H1 (cell line): Measurements from ENCODE around the gene RER1. TPM values are rescaled to one million over a fixed set of nuclear protein-coding genes. Genes with fewer than 3 reads are reported as not detected.

ENCODE experiments used
- CTCF ChIA-PET: fragments of 300-600 bp; sonication (Branson Sonifier 250); formaldehyde crosslinking; loops from one replicate; lab custom pipeline; 2021; ENCODE audit not compliant: partially characterized antibody; lab: Charles Lee
- POLR2A ChIA-PET: fragments of 300-600 bp; sonication (Branson Sonifier 250); formaldehyde crosslinking; loops from one replicate; lab custom pipeline; 2021; ENCODE audit warnings: inconsistent platforms; ENCODE audit not compliant: partially characterized antibody; lab: Charles Lee
- DNase-seq, 2 experiments: peaks; one replicate each; pipeline versions ENCODE4 v3.0.0 to v3.0.0-alpha.2; 2010 to 2022; ENCODE audit warnings: low spot score in 2 of 2, low read depth in 1 of 2, mixed read lengths in 1 of 2
- FAIRE-seq: peaks from 2 replicates; lab custom pipeline; 2011; peaks lifted over from hg19 to GRCh38; lab: Jason Lieb, UNC
- H2AFZ ChIP-seq: 2 replicates; pipeline ENCODE4 v1.8.1; 2012; ENCODE audit warnings: low read length, inconsistent platforms
- H2AK5ac ChIP-seq: 2 replicates; pipeline ENCODE4 v1.6.1; 2013; ENCODE audit warnings: low read depth, low read length
- H2BK120ac ChIP-seq: replicated peaks from 2 replicates; pipeline ENCODE3; 2013; ENCODE audit warnings: low read depth, low read length, inconsistent platforms
- H2BK12ac ChIP-seq: 2 replicates; pipeline ENCODE4 v1.6.1; 2013; ENCODE audit warnings: low read depth, low read length
- H2BK15ac ChIP-seq: 2 replicates; pipeline ENCODE4 v1.6.1; 2013; ENCODE audit warnings: low read length
- H2BK20ac ChIP-seq: 2 replicates; pipeline ENCODE4 v1.6.1; 2013; ENCODE audit warnings: low read length
- H2BK5ac ChIP-seq: 2 replicates; pipeline ENCODE4 v1.6.1; 2013; ENCODE audit warnings: low read depth, low read length
- H3K14ac ChIP-seq: 2 replicates; pipeline ENCODE4 v1.6.1; 2013; ENCODE audit warnings: inconsistent platforms; ENCODE audit not compliant: insufficient read length
- H3K18ac ChIP-seq: 2 replicates; pipeline ENCODE4 v1.6.1; 2013; ENCODE audit warnings: low read length; ENCODE audit errors: extremely low read depth
- H3K23ac ChIP-seq: 2 replicates; pipeline ENCODE4 v1.6.1; 2013; ENCODE audit warnings: inconsistent platforms; ENCODE audit not compliant: insufficient read length
- H3K23me2 ChIP-seq: 2 replicates; pipeline ENCODE4 v1.6.1; 2013; ENCODE audit warnings: low read depth, low read length
- H3K27ac ChIP-seq: 2 replicates; pipeline ENCODE4 v1.6.1; 2011; ENCODE audit warnings: low read depth, low read length, inconsistent platforms
- H3K27me3 ChIP-seq, 4 experiments: replicated peaks in 1 of 4; 1 replicate in 1 of 4; 2 replicates in 3 of 4; pipeline versions ENCODE4 v1.6.1 to v1.8.1; 2011 to 2013; ENCODE audit warnings: low read length in 3 of 4, mild to moderate bottlenecking in 3 of 4, inconsistent platforms in 2 of 4, mixed read lengths in 2 of 4, moderate library complexity in 1 of 4; ENCODE audit not compliant: control insufficient read depth in 3 of 4, insufficient read depth in 3 of 4; ENCODE audit errors: extremely low read depth in 1 of 4
- H3K36me3 ChIP-seq, 4 experiments: 2 replicates each; pipeline versions ENCODE4 v1.6.1 to v1.8.1; 2011 to 2013; ENCODE audit warnings: mild to moderate bottlenecking in 4 of 4, low read length in 3 of 4, moderate library complexity in 2 of 4, control low read depth in 1 of 4, inconsistent platforms in 1 of 4; ENCODE audit not compliant: insufficient read depth in 4 of 4, control insufficient read depth in 2 of 4
- H3K4ac ChIP-seq: replicated peaks from 2 replicates; pipeline ENCODE3; 2013; ENCODE audit warnings: low read length, low read depth, mixed read lengths, inconsistent platforms; ENCODE audit not compliant: insufficient read length
- H3K4me1 ChIP-seq, 4 experiments: replicated peaks in 1 of 4; 1 replicate in 1 of 4; 2 replicates in 3 of 4; pipeline versions ENCODE4 v1.6.1 to v1.8.1; 2011 to 2013; ENCODE audit warnings: low read length in 3 of 4, inconsistent platforms in 2 of 4, mixed read lengths in 1 of 4; ENCODE audit not compliant: insufficient read depth in 4 of 4, control insufficient read depth in 3 of 4
- H3K4me2 ChIP-seq, 2 experiments: 2 replicates each; pipeline versions ENCODE4 v1.6.1 to v1.8.1; 2011 to 2013; ENCODE audit warnings: low read depth in 2 of 2, low read length in 2 of 2, control low read depth in 1 of 2, inconsistent platforms in 1 of 2, mild to moderate bottlenecking in 1 of 2; ENCODE audit not compliant: insufficient read depth in 1 of 2
- H3K4me3 ChIP-seq, 4 experiments: fragments of 200-600, 300-600 bp in 1 of 4; sonication (generic), shearing (Covaris generic), sonication (Bioruptor Twin) in 1 of 4; 2 replicates each; pipeline versions ENCODE4 v1.5.1 to v1.8.1; 2011 to 2016; ENCODE audit warnings: low read length in 4 of 4, low read depth in 3 of 4, control low read depth in 2 of 4, inconsistent platforms in 2 of 4, mild to moderate bottlenecking in 2 of 4, mixed read lengths in 1 of 4, moderate library complexity in 1 of 4; ENCODE audit not compliant: insufficient read depth in 2 of 4; ENCODE audit errors: extremely low read depth in 1 of 4
- H3K56ac ChIP-seq: replicated peaks from 2 replicates; pipeline ENCODE3; 2013; ENCODE audit warnings: low read depth, mild to moderate bottlenecking, mixed read lengths, low read length, inconsistent platforms; ENCODE audit not compliant: insufficient read length
- H3K79me1 ChIP-seq: 2 replicates; pipeline ENCODE4 v1.6.1; 2013; ENCODE audit warnings: low read depth, low read length, control low read depth
- H3K79me2 ChIP-seq, 2 experiments: 2 replicates each; pipeline versions ENCODE4 v1.6.1 to v1.8.1; 2012 to 2013; ENCODE audit warnings: low read length in 2 of 2, mild to moderate bottlenecking in 2 of 2, inconsistent platforms in 1 of 2; ENCODE audit not compliant: insufficient read depth in 2 of 2, control insufficient read depth in 1 of 2
- H3K9ac ChIP-seq, 4 experiments: replicated peaks in 1 of 4; 1 replicate in 1 of 4; 2 replicates in 3 of 4; pipeline versions ENCODE4 v1.6.1 to v1.8.1; 2011 to 2013; ENCODE audit warnings: low read depth in 3 of 4, low read length in 3 of 4, control low read depth in 2 of 4, mild to moderate bottlenecking in 2 of 4, moderate library complexity in 2 of 4, inconsistent platforms in 1 of 4; ENCODE audit errors: extremely low read depth in 1 of 4
- H3K9me3 ChIP-seq, 2 experiments: 2 replicates each; pipeline versions ENCODE4 v1.6.1 to v1.8.1; 2012 to 2013; ENCODE audit warnings: mild to moderate bottlenecking in 2 of 2, moderate library complexity in 2 of 2, control low read depth in 1 of 2, inconsistent platforms in 1 of 2, low read depth in 1 of 2, low read length in 1 of 2, mixed read lengths in 1 of 2; ENCODE audit not compliant: insufficient read depth in 2 of 2
- H4K20me1 ChIP-seq, 2 experiments: replicated peaks in 1 of 2; 2 replicates each; pipeline versions ENCODE3 to v1.8.1; 2011 to 2013; ENCODE audit warnings: inconsistent platforms in 2 of 2, low read length in 2 of 2, mild to moderate bottlenecking in 1 of 2; ENCODE audit not compliant: insufficient read depth in 2 of 2, control insufficient read depth in 1 of 2
- H4K5ac ChIP-seq: 2 replicates; pipeline ENCODE4 v1.6.1; 2013; ENCODE audit warnings: low read length, low read depth, mixed read lengths, inconsistent platforms; ENCODE audit not compliant: insufficient read length
- H4K8ac ChIP-seq: 2 replicates; pipeline ENCODE4 v1.8.0; 2013; ENCODE audit warnings: mild to moderate bottlenecking, moderate library complexity, low read length, inconsistent platforms; ENCODE audit not compliant: insufficient read depth; ENCODE audit errors: extremely low read depth
- H4K91ac ChIP-seq: replicated peaks from 2 replicates; pipeline ENCODE3; 2013; ENCODE audit warnings: low read length, mixed read lengths, inconsistent platforms; ENCODE audit not compliant: insufficient read length
- GABPA ChIP-seq: IDR thresholded peaks from 2 replicates; pipeline ENCODE4 v1.6.1; 2011; ENCODE audit warnings: mild to moderate bottlenecking, low read length, moderate library complexity, borderline replicate concordance; ENCODE audit not compliant: insufficient read depth
- HDAC6 ChIP-seq: IDR thresholded peaks from one replicate; pipeline ENCODE4 v1.7.1; 2012; ENCODE audit warnings: low read depth, mild to moderate bottlenecking, inconsistent platforms, low read length, moderate library complexity
- JUND ChIP-seq: IDR thresholded peaks from 2 replicates; pipeline ENCODE4 v1.6.1; 2011; ENCODE audit warnings: mild to moderate bottlenecking, improper control_type of control experiment, low read length
- PHF8 ChIP-seq: fragments of 200-600 bp; sonication (generic); conservative IDR thresholded peaks from 2 replicates; pipeline ENCODE4 v1.7.1; 2012; ENCODE audit warnings: low read depth, mild to moderate bottlenecking, inconsistent platforms, low read length, moderate library complexity
- RBBP5 ChIP-seq: IDR thresholded peaks from 2 replicates; pipeline ENCODE4 v1.7.1; 2012; ENCODE audit warnings: low read depth, mild to moderate bottlenecking, inconsistent platforms, low read length, moderate library complexity, borderline replicate concordance
- SAP30 ChIP-seq: fragments of 300-600 bp; sonication (generic); IDR thresholded peaks from 2 replicates; pipeline ENCODE4 v1.7.1; 2012; ENCODE audit warnings: low read length, moderate library complexity, mild to moderate bottlenecking, inconsistent platforms; ENCODE audit not compliant: insufficient read depth, insufficient replicate concordance
- SP4 ChIP-seq: IDR thresholded peaks from 2 replicates; pipeline ENCODE4 v1.6.1; 2012; ENCODE audit warnings: low read length, inconsistent platforms
- SRF ChIP-seq: IDR thresholded peaks from 2 replicates; pipeline ENCODE4 v1.6.1; 2011; ENCODE audit warnings: mild to moderate bottlenecking, low read depth, low read length, moderate library complexity
- TCF12 ChIP-seq: IDR thresholded peaks from 2 replicates; pipeline ENCODE4 v1.6.1; 2011; ENCODE audit warnings: low read depth, mild to moderate bottlenecking, low read length
- WGBS, 2 experiments: shearing (Covaris generic) in 1 of 2; methylation state at CpG; one replicate each; pipeline versions ENCODE4 v1.1.6 to v1.1.7; 2013 to 2015; ENCODE audit warnings: low lambda C conversion rate in 2 of 2, mixed read lengths in 2 of 2, inconsistent platforms in 1 of 2, low coverage in 1 of 2, missing lambda C conversion rate in 1 of 2; ENCODE audit not compliant: insufficient replicate concordance in 2 of 2, insufficient coverage in 1 of 2, insufficient read length in 1 of 2; ENCODE audit errors: extremely low coverage in 1 of 2, missing lambda C conversion rate in 1 of 2; 5-methylcytosine and 5-hydroxymethylcytosine counted together
- polyA plus RNA-seq, 7 experiments: library from polyadenylated mRNA; depleted of rRNA in 3 of 7; stranded (reverse) in 5 of 7; unstranded in 2 of 7; fragments of >200 nt in 5 of 7; fragments of 200-250 nt in 2 of 7; gene quantifications; 1 replicate in 5 of 7; 2 replicates in 1 of 7; 4 replicates in 1 of 7; pipeline versions ENCODE4 v1.2.1 to v1.2.3, GENCODE V29; 2011 to 2013; ENCODE audit warnings: missing spikeins in 2 of 7, mixed read lengths in 2 of 7
- total RNA-seq: library from RNA; stranded (reverse); fragmentation: NEBNext Ultra II Directional; extraction: Animal tissue kit (Norgen Biotek cat#: 25700); gene quantifications from 2 replicates; pipeline ENCODE4 v1.2.1, GENCODE V29; 2021
- TF ChIP-seq, protein P1 (sequence below), 3 experiments: IDR thresholded peaks; 1 replicate in 2 of 3; 2 replicates in 1 of 3; pipeline versions ENCODE4 v1.5.1 to v1.6.1; 2011; ENCODE audit warnings: low read length in 3 of 3, mild to moderate bottlenecking in 3 of 3, inconsistent platforms in 2 of 3, low read depth in 1 of 3, moderate library complexity in 1 of 3; ENCODE audit not compliant: insufficient read depth in 1 of 3; ENCODE audit errors: control extremely low read depth in 1 of 3

Gene RER1
- total and polyA plus RNA-seq, 2 of the 8 experiments (the other 6 are each of a cell fraction or from before 2014, with no cell fraction given) = 102 to 134 TPM

DNA sequence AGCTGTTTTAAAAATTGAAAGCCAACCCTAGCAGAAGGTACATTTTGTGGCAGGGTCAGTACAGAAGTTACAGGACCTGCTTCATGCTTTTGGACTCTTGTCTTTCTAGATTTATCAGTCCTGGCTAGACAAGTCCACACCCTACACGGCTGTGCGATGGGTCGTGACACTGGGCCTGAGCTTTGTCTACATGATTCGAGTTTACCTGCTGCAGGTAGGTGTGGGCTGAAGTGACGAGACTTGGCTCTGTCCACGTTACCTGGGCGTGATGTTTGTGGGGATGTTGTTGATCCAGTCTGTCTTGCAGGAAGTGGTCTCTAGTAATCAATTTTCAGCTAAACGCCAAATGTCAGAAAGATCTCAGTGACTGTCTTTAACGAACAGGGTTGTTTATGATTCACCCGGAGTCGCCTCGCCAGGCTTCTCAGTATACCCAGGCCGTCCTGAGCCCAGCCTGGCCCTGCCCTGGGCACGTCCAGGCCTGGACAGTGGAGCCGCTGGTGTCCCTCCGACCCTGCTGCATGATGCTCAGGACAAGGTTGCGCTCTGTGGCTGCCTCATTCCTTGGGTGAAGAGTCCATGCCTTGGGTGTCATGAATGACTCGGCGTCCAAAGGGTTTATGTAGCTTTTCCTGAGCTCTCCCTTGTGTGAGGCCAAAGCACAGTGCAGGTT is 5.5 kb downstream of the RER1 start:
- Histone ChIP-seq H2AK5ac (no peak overlapping the region), H3K9ac (no peak overlapping the region), H3K79me1 (peaks cover 12% of the 10 kb centered on the region), H3K4me3 (no peak overlapping the region), H2BK120ac (no peak overlapping the region), H3K79me2 (peaks cover 4 to 31% of the 10 kb centered on the region in 2 experiments; a peak in 3 of 4 replicates), H3K27ac (no peak overlapping the region), H2BK15ac (no peak overlapping the region), H3K4ac (no peak overlapping the region), H2BK20ac (no peak overlapping the region), H3K4me2 (no peak overlapping the region), H2AFZ (no peak overlapping the region), H3K23ac (no peak overlapping the region), H2BK5ac (no peak overlapping the region), H3K18ac (no peak overlapping the region), H4K20me1 (peaks cover 7 to 24% of the 10 kb centered on the region in 2 experiments), H3K56ac (no peak overlapping the region), H3K27me3 (no peaks in the 10 kb centered on the region), H2BK12ac (no peak overlapping the region), H4K5ac (no peak overlapping the region), H3K23me2 (peaks cover 3% of the 10 kb centered on the region; the same call in 1 of the 2 replicates), H3K9me3 (no peaks in the 10 kb centered on the region), H4K91ac (no peak overlapping the region), H3K36me3 (peaks cover 3 to 47% (median 23%) of the 10 kb centered on the region in 4 experiments), H3K4me1 (peaks cover 0 to 6% (median 0%) of the 10 kb centered on the region in 4 experiments; a peak in 4 of 7 replicates), H3K14ac (no peak overlapping the region), H4K8ac (no peak overlapping the region)
- POLR2A ChIA-PET = interaction anchor here (0.8 to 4.1 kb wide), 4 partner anchors 10 to 13 kb away, joined by 3 to 29 read pairs (median 4); no protein-coding TSS in a partner anchor
- WGBS, 2 experiments = 95% methylated on average over 19 of the region's 19 CpGs; no CpG with 5 or more reads in 1 of the 2 experiments
- FAIRE-seq (no peak), DNase-seq (no peak)
- CTCF ChIA-PET = interaction anchor here (0.5 to 0.7 kb wide), 2 partner anchors 99 to 551 kb away, joined by 3 read pairs; no protein-coding TSS in a partner anchor
- TF ChIP-seq HDAC6 (no peak), GABPA (no peak), TCF12 (no peak), PHF8 (no peak), RBBP5 (no peak), SP4 (no peak), JUND (no peak), SRF (no peak), SAP30 (no peak)
- TF ChIP-seq, protein P1, sequence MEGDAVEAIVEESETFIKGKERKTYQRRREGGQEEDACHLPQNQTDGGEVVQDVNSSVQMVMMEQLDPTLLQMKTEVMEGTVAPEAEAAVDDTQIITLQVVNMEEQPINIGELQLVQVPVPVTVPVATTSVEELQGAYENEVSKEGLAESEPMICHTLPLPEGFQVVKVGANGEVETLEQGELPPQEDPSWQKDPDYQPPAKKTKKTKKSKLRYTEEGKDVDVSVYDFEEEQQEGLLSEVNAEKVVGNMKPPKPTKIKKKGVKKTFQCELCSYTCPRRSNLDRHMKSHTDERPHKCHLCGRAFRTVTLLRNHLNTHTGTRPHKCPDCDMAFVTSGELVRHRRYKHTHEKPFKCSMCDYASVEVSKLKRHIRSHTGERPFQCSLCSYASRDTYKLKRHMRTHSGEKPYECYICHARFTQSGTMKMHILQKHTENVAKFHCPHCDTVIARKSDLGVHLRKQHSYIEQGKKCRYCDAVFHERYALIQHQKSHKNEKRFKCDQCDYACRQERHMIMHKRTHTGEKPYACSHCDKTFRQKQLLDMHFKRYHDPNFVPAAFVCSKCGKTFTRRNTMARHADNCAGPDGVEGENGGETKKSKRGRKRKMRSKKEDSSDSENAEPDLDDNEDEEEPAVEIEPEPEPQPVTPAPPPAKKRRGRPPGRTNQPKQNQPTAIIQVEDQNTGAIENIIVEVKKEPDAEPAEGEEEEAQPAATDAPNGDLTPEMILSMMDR (IDR thresholded peaks at IDR 0.05; ENCODE audit: control extremely low read depth in 1 of 3, insufficient read depth in 1 of 3, low read depth in 1 of 3, low read length in 3 of 3) = no peak
